NCI-H2029 (cell line): ENCODE results near the gene RAB6A.
"Not testable (repeated sequence)": the region's sequence is repeated elsewhere in the genome, so short reads cannot be mapped to it uniquely, and the experiment has no call there.

Source experiments
- DNase-seq: peaks from one replicate; lab custom pipeline; 2025; lab: John Stamatoyannopoulos, UW

Gene RAB6A

GRCh38 chr11:73726825-73727224 lies 34.0 kb downstream of the RAB6A start:
- DNase-seq: no peak

GRCh38 chr11:73717136-73717535 lies 43.7 kb downstream of the RAB6A start:
- DNase-seq: no peak

GRCh38 chr11:73716153-73717056 lies 44.5 kb downstream of the RAB6A start:
- DNase-seq: no peak

GRCh38 chr11:73715541-73715940 lies 45.3 kb downstream of the RAB6A start:
- DNase-seq: no peak

GRCh38 chr11:73710964-73711363 lies 49.9 kb downstream of the RAB6A start:
- no peak for DNase-seq

GRCh38 chr11:73705053-73705452 lies 55.8 kb downstream of the RAB6A start:
- no peak for DNase-seq

- DNase-seq: no peak
Measured at GRCh38 chr11:73693899-73694525, 66.9 kb downstream of the RAB6A start.

GRCh38 chr11:73680687-73681086 lies 80.2 kb downstream of the RAB6A start:
- no peak for DNase-seq

GRCh38 chr11:73676552-73676951 lies 84.3 kb downstream of the RAB6A start:
- DNase-seq: not testable (repeated sequence)

GRCh38 chr11:73671701-73672100 lies 89.2 kb downstream of the RAB6A start:
- no peak for DNase-seq

- no peak for DNase-seq
Measured at GRCh38 chr11:73670808-73671207, 90.1 kb downstream of the RAB6A start.

- DNase-seq: no peak
Measured at GRCh38 chr11:73667891-73668290, 93.0 kb downstream of the RAB6A start.

- DNase-seq: no peak
Measured at GRCh38 chr11:73664877-73665276, 96.0 kb downstream of the RAB6A start.

GRCh38 chr11:73663604-73664495 lies 97.0 kb downstream of the RAB6A start:
- DNase-seq: no peak

- no peak for DNase-seq
Measured at GRCh38 chr11:73662445-73663157, 98.3 kb downstream of the RAB6A start.

GRCh38 chr11:73661035-73661628 lies 99.7 kb downstream of the RAB6A start:
- peak; percentile 7 for DNase-seq

GRCh38 chr11:73660497-73661034 lies 100.3 kb downstream of the RAB6A start:
- DNase-seq: no peak

GRCh38 chr11:73659961-73660360 lies 100.9 kb downstream of the RAB6A start:
- no peak for DNase-seq

GRCh38 chr11:73656985-73657384 lies 103.9 kb downstream of the RAB6A start:
- DNase-seq: no peak

- DNase-seq: no peak
Measured at GRCh38 chr11:73655686-73656085, 105.2 kb downstream of the RAB6A start.

- no peak for DNase-seq
Measured at GRCh38 chr11:73654482-73655021, 106.3 kb downstream of the RAB6A start.
